OCI-LY3 (cell line): ENCODE measurements around the gene SLC35A5.

Experiments
- H2AFZ ChIP-seq: fragments of 200-600, 300-600 bp; shearing (Covaris generic); 2 replicates; pipeline ENCODE4 v1.6.0; 2014; ENCODE audit warnings: antibody characterized with exemption, low read depth, low read length
- H3K27ac ChIP-seq: fragments of 200-600, 300-600 bp; sonication (generic); 2 replicates; pipeline ENCODE4 v1.5.1; 2014; ENCODE audit warnings: mild to moderate bottlenecking, low read length, moderate library complexity, mixed read lengths
- H3K27me3 ChIP-seq: fragments of 200-600, 300-600 bp; sonication (generic); 2 replicates; pipeline ENCODE4 v1.6.1; 2014; ENCODE audit warnings: low read depth, low read length, mixed read lengths
- H3K36me3 ChIP-seq: fragments of 200-600, 300-600 bp; sonication (generic); replicated peaks from 2 replicates; pipeline ENCODE3; 2014; ENCODE audit warnings: low read depth, low read length, mixed read lengths
- H3K4me1 ChIP-seq: fragments of 300-600, 200-600 bp; sonication (generic); 2 replicates; pipeline ENCODE4 v1.6.1; 2014; ENCODE audit warnings: low read length, mixed read lengths
- H3K4me2 ChIP-seq: fragments of 200-600, 300-600 bp; sonication (generic); 2 replicates; pipeline ENCODE4 v1.6.1; 2014; ENCODE audit warnings: low read length, mixed read lengths
- H3K4me3 ChIP-seq: fragments of 300-600, 200-600 bp; sonication (generic); 2 replicates; pipeline ENCODE4 v1.5.1; 2014; ENCODE audit warnings: antibody characterized with exemption, mild to moderate bottlenecking, low read length, moderate library complexity
- H3K79me2 ChIP-seq: fragments of 300-600, 200-600 bp; shearing (Covaris generic); 2 replicates; pipeline ENCODE4 v1.6.1; 2014; ENCODE audit warnings: mild to moderate bottlenecking, low read length, mixed read lengths
- H3K9ac ChIP-seq: fragments of 300-600, 200-600 bp; shearing (Covaris generic); 2 replicates; pipeline ENCODE4 v1.6.0; 2014; ENCODE audit warnings: mild to moderate bottlenecking, low read length, moderate library complexity
- H3K9me3 ChIP-seq: fragments of 200-600, 300-600 bp; shearing (Covaris generic); 2 replicates; pipeline ENCODE4 v1.6.1; 2014; ENCODE audit warnings: low read length, mixed read lengths; ENCODE audit not compliant: insufficient read depth
- H4K20me1 ChIP-seq: fragments of 200-600, 300-600 bp; sonication (generic); 2 replicates; pipeline ENCODE4 v1.6.1; 2016; ENCODE audit warnings: low read length, mixed read lengths; ENCODE audit not compliant: insufficient read depth
- EZH2phosphoT487 ChIP-seq: fragments of 200-600 bp; shearing (Covaris generic); IDR thresholded peaks from 2 replicates; pipeline ENCODE4 v1.6.1; 2018; ENCODE audit warnings: antibody characterized with exemption, mixed run types, low read depth
- TF ChIP-seq, protein P1 (sequence below): fragments of 200-600, 300-600 bp; sonication (generic); IDR thresholded peaks from 2 replicates; pipeline ENCODE4 v1.5.1; 2014; ENCODE audit warnings: antibody characterized with exemption, low read length, low read depth

SLC35A5 gene

DNA sequence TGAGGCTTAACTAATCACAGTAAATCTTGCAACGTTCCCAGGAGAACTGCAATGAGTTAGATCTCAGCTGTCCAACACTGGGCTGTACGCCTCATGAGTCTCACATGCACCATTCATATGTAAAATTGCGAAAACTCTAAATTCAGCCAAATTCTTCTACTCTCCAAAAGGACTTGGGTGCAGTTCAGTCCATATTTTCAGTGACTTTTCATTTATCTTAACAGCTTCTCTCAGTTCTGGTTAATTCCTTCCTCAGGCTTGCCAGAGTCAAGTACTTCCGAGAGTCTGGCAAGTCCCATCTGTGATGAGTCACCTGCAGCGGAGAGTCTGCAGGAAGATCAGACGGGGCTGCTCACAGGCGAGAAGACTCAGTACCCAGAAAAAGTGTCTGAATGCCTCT, 67.6 kb downstream of the SLC35A5 start:
- H3K36me3 ChIP-seq: no peaks in the 10 kb centered on the region
- no peaks in the 10 kb centered on the region for H3K9me3 ChIP-seq
- H3K9ac ChIP-seq: peak overlapping the region; percentile 10; the same call in 1 of the 2 replicates
- H3K27ac ChIP-seq: peak overlapping the region; percentile 41; the same call in 1 of the 2 replicates
- TF ChIP-seq, protein P1, sequence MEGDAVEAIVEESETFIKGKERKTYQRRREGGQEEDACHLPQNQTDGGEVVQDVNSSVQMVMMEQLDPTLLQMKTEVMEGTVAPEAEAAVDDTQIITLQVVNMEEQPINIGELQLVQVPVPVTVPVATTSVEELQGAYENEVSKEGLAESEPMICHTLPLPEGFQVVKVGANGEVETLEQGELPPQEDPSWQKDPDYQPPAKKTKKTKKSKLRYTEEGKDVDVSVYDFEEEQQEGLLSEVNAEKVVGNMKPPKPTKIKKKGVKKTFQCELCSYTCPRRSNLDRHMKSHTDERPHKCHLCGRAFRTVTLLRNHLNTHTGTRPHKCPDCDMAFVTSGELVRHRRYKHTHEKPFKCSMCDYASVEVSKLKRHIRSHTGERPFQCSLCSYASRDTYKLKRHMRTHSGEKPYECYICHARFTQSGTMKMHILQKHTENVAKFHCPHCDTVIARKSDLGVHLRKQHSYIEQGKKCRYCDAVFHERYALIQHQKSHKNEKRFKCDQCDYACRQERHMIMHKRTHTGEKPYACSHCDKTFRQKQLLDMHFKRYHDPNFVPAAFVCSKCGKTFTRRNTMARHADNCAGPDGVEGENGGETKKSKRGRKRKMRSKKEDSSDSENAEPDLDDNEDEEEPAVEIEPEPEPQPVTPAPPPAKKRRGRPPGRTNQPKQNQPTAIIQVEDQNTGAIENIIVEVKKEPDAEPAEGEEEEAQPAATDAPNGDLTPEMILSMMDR: no peak
- no peak for TF ChIP-seq EZH2phosphoT487
- H3K27me3 ChIP-seq: no peaks in the 10 kb centered on the region
- H3K4me1 ChIP-seq: peaks cover 64% of the 10 kb centered on the region
- H4K20me1 ChIP-seq: no peaks in the 10 kb centered on the region
- H3K4me2 ChIP-seq: peak overlapping the region; percentile 82
- no peak overlapping the region for H2AFZ ChIP-seq
- peak overlapping the region; percentile 60 for H3K4me3 ChIP-seq
- H3K79me2 ChIP-seq: no peaks in the 10 kb centered on the region

DNA sequence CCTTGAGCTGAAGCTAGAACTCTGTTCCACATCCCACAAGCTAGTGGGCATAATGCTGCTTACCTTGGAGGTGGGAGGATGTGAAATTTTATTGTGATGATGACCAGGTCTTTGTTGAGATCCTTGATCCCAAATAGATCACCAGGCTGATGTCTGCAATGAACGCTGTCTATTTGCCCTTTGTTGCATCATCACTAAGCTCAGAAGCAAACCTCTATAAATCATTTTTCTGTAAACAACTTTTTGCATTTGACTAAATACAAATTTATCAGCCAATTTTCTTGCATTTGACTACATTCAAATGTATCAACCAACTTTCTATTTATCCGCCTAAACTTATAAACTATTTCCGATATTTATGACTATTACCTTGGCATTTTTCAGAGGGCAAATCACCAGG, 69.4 kb downstream of the SLC35A5 start:
- TF ChIP-seq, protein P1: no peak
- no peak for TF ChIP-seq EZH2phosphoT487
- Histone ChIP-seq H3K36me3 (peaks cover under 1% of the 10 kb centered on the region), H3K9ac (no peak overlapping the region), H2AFZ (no peak overlapping the region), H3K27ac (no peak overlapping the region), H3K4me1 (peaks cover 69% of the 10 kb centered on the region), H3K4me3 (no peak overlapping the region), H3K9me3 (0 out of 2 replicates have a peak, but pooled peaks cover under 1% of the 10 kb centered on the region), H3K79me2 (no peaks in the 10 kb centered on the region), H3K4me2 (no peak overlapping the region), H3K27me3 (no peaks in the 10 kb centered on the region), H4K20me1 (no peaks in the 10 kb centered on the region)

DNA sequence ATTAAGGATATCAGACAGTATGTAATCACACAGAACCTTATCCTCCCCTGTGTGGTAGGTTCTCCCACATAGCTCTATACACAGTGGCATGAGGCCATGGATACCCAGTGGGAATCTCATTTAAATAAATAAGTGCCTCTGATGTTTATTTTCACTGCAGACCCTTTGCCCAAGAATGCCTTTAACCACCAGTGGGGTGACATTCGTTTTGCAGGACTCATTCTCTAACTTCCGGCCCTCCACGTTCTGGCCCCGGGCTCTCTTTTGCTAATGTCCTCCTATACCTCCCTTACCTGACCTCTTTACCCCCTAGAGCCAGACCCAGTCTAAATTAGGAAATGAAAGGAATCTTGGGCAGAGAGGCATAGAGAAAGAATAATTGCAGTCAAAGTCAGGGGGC, 70.8 kb downstream of the SLC35A5 start:
- H3K79me2 ChIP-seq: no peaks in the 10 kb centered on the region
- 0 out of 2 replicates have a peak overlapping the region, but pooled peaks have one; percentile 10 for H3K4me2 ChIP-seq
- no peaks in the 10 kb centered on the region for H4K20me1 ChIP-seq
- H3K4me3 ChIP-seq: no peak overlapping the region
- peaks cover 82% of the 10 kb centered on the region for H3K4me1 ChIP-seq
- H3K27ac ChIP-seq: no peak overlapping the region
- 0 out of 2 replicates have a peak, but pooled peaks cover 7% of the 10 kb centered on the region for H3K9me3 ChIP-seq
- no peaks in the 10 kb centered on the region for H3K27me3 ChIP-seq
- H2AFZ ChIP-seq: no peak overlapping the region
- peaks cover 6% of the 10 kb centered on the region for H3K36me3 ChIP-seq
- no peak overlapping the region for H3K9ac ChIP-seq
- no peak for TF ChIP-seq EZH2phosphoT487
- TF ChIP-seq, protein P1: no peak

DNA sequence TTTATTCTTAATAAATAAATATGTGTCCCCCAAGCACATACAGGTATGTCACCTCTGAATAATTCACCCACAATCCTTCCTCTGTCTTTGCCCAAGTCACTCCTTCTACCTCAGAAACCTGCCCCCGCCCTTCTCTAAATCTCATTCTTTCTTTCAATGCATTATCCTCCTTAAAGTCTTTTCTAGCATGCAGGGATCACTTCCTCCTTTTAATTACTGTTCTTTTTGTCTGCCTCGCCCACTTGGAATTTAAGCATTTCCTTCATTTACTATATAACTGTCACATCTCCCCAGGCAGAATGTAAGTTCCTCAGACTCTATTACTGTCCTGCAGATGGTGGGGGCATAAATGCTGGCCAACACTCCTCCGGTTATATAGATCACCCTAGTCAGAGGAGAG, 71.3 kb downstream of the SLC35A5 start:
- peaks cover 6% of the 10 kb centered on the region for H3K36me3 ChIP-seq
- H4K20me1 ChIP-seq: no peaks in the 10 kb centered on the region
- no peak for TF ChIP-seq EZH2phosphoT487
- TF ChIP-seq, protein P1: no peak
- H3K4me3 ChIP-seq: no peak overlapping the region
- H3K79me2 ChIP-seq: no peaks in the 10 kb centered on the region
- H3K27ac ChIP-seq: no peak overlapping the region
- H3K9ac ChIP-seq: no peak overlapping the region
- H3K27me3 ChIP-seq: no peaks in the 10 kb centered on the region
- 0 out of 2 replicates have a peak, but pooled peaks cover 7% of the 10 kb centered on the region for H3K9me3 ChIP-seq
- 0 out of 2 replicates have a peak overlapping the region, but pooled peaks have one; percentile 10 for H3K4me2 ChIP-seq
- H2AFZ ChIP-seq: no peak overlapping the region
- H3K4me1 ChIP-seq: peaks cover 80% of the 10 kb centered on the region
